SJSA1 (cell line): ENCODE data around the gene KCNK2. TPM values are rescaled to one million over a fixed set of nuclear protein-coding genes. Genes with fewer than 3 reads are reported as not detected.

Source experiments
- DNase-seq, 2 experiments: peaks; one replicate each; pipeline ENCODE4 v3.0.0-alpha.2; 2015 to 2020; ENCODE audit warnings: low spot score in 2 of 2, low read depth in 1 of 2
- H3K27ac ChIP-seq: fragments of 250-450 bp; sonication (Bioruptor Pico); 2 replicates; pipeline ENCODE4 v1.5.1; 2020; ENCODE audit warnings: mild to moderate bottlenecking, moderate library complexity
- H3K27me3 ChIP-seq: fragments of 250-450 bp; sonication (Bioruptor Pico); replicated peaks from 2 replicates; pipeline ENCODE4 v1.5.1; 2020; ENCODE audit warnings: mild to moderate bottlenecking, moderate library complexity
- H3K36me3 ChIP-seq: fragments of 250-450 bp; sonication (Bioruptor Pico); 2 replicates; pipeline ENCODE4 v1.5.1; 2020; ENCODE audit warnings: mild to moderate bottlenecking
- H3K4me1 ChIP-seq: fragments of 250-450 bp; sonication (Bioruptor Pico); replicated peaks from 2 replicates; pipeline ENCODE4 v1.6.1; 2021; ENCODE audit warnings: mild to moderate bottlenecking
- H3K4me3 ChIP-seq: fragments of 250-450 bp; sonication (Bioruptor Pico); 2 replicates; pipeline ENCODE4 v1.5.1; 2020; ENCODE audit warnings: mild to moderate bottlenecking
- H3K9me3 ChIP-seq: fragments of 250-450 bp; sonication (Bioruptor Pico); replicated peaks from 2 replicates; pipeline ENCODE4 v1.5.1; 2020; ENCODE audit warnings: mild to moderate bottlenecking
- total RNA-seq: library from RNA; depleted of rRNA; stranded (reverse); fragments of >200 nt; shearing (Covaris generic); gene quantifications from 2 replicates; pipeline ENCODE4 v1.2.3, GENCODE V29; 2014; rRNA removed

KCNK2 gene, protein sequence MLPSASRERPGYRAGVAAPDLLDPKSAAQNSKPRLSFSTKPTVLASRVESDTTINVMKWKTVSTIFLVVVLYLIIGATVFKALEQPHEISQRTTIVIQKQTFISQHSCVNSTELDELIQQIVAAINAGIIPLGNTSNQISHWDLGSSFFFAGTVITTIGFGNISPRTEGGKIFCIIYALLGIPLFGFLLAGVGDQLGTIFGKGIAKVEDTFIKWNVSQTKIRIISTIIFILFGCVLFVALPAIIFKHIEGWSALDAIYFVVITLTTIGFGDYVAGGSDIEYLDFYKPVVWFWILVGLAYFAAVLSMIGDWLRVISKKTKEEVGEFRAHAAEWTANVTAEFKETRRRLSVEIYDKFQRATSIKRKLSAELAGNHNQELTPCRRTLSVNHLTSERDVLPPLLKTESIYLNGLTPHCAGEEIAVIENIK
- not detected in 2 replicates for total RNA-seq

- H3K36me3 ChIP-seq: no peaks in the 10 kb centered on the region
- H3K27ac ChIP-seq: no peak within 1 kb of the TSS
- no peaks in the 10 kb centered on the region for H3K9me3 ChIP-seq
- no peaks in the 10 kb centered on the region for H3K4me1 ChIP-seq
- DNase-seq: no peak
- no peak within 1 kb of the TSS for H3K4me3 ChIP-seq
- H3K27me3 ChIP-seq: peaks cover 64% of the 10 kb centered on the region
These were observed at the start of gene KCNK2 for GRCh38 chr1:215082532-215083382. Gene KCNK2, plus strand, starts transcription at chr1:215082737. Its CDS starts 649 bp downstream, at chr1:215083386.

DNA sequence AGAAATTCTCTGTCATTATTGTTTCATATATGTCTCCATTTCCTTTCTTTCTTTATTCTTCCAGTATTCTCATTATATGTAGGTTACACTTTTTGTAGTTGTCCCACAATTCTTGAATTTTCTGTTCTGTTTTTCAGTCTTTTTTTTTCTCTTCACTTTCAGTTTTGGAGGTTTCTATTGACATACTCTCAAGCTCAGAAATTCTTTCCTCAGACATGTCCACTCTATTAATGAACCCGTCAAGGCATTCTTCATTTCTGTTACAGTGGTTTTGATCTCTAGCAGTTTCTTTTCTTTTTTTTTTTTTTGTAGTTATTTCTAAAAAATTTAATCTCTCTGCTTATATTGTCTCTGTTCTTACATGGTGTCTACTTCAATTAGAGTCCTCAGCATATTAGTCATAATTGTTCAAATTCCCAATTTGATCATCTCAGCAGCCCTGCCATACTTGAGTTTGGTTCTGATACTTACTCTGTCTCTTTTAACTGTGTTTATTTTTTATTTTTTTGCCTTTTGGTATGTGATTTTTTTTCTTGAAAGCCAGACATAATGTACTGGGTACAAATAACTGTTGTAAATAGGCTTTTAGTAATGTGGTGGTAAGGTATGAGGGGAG is 49.5 kb upstream of the KCNK2 start:
- no peaks in the 10 kb centered on the region; the same call in none of the 2 replicates for H3K27me3 ChIP-seq
- no peaks in the 10 kb centered on the region for H3K9me3 ChIP-seq
- no peaks in the 10 kb centered on the region for H3K36me3 ChIP-seq
- H3K4me1 ChIP-seq: no peaks in the 10 kb centered on the region
- no peak overlapping the region for H3K4me3 ChIP-seq
- no peak for DNase-seq
- H3K27ac ChIP-seq: no peak overlapping the region

DNA sequence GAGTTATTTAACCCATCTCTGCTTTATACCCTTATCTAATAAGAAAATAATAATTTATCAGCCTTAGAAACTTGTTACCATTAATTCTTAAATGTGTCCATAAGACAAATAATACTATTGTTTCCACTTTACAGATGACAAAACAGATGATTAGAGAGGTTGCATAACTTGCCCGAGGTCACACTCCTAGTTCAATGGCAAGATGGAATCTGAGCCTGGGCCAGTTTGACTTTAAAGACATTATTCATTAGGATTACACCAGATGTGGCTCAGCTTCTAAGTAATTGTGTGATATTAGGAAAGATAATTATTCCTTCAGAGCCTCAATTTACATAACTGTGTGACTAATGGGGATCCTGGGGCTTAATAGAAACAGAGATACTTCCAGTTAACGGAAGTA is 42.3 kb upstream of the KCNK2 start:
- no peaks in the 10 kb centered on the region for H3K4me1 ChIP-seq
- no peaks in the 10 kb centered on the region for H3K36me3 ChIP-seq
- H3K9me3 ChIP-seq: no peaks in the 10 kb centered on the region
- H3K4me3 ChIP-seq: no peak overlapping the region
- no peak overlapping the region for H3K27ac ChIP-seq
- no peak for DNase-seq
- no peaks in the 10 kb centered on the region; the same call in 1 of the 2 replicates for H3K27me3 ChIP-seq

GRCh38 chr1:215043401-215043800 is 39.1 kb upstream of the KCNK2 start:
- Histone ChIP-seq H3K27me3 (no peaks in the 10 kb centered on the region), H3K4me3 (no peak overlapping the region), H3K36me3 (no peaks in the 10 kb centered on the region), H3K4me1 (no peaks in the 10 kb centered on the region), H3K9me3 (no peaks in the 10 kb centered on the region), H3K27ac (no peak overlapping the region)
- DNase-seq: no peak

DNA sequence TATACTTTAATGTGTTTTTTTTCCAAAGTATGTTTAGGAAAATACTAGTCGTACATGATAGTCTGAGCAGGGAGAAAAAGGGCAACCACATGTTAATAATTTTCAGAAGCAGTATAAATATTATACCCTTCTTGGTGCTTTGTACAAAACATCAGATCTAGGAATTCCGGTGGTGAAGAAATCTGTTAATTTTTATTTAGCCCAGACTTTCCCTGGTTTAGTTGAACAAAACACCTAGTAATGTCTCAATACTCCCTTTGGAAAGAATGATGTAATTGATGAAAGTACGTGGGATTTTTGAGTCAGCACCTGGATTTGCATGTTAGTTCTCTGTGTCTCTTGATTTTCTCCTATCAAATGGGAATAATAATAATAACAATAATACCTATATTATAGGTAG is 38.4 kb upstream of the KCNK2 start:
- no peak overlapping the region for H3K4me3 ChIP-seq
- no peaks in the 10 kb centered on the region for H3K9me3 ChIP-seq
- no peaks in the 10 kb centered on the region for H3K36me3 ChIP-seq
- no peaks in the 10 kb centered on the region for H3K27me3 ChIP-seq
- no peaks in the 10 kb centered on the region for H3K4me1 ChIP-seq
- no peak for DNase-seq
- no peak overlapping the region for H3K27ac ChIP-seq

DNA sequence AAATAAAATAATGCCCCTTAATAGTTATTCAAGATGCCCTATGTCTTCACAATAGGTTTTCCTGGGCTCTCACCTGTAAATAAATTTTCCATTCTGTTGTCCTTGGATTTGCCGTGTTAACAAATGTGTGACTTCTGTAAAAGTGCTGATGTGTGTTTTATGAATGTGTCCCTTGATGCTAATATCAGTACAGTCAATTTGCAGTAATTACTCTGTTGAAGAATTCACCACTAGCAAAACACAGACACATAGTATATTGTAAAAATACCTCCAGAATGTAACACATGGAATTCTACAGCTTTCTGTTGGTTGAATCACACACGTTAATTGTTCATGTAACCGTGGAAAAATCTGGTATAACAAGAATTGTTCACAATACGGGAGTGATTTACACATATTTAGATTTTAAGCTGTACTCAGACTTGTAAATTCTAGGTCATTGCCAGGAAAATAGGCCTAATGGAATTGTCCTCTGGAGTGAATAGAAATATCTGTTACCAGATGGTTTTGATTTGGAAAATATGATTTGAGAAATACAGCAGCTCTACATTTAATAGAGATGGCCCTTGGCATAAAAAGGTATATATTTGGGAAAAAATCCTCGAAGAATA is 36.7 kb upstream of the KCNK2 start:
- H3K27me3 ChIP-seq: no peaks in the 10 kb centered on the region
- no peaks in the 10 kb centered on the region for H3K9me3 ChIP-seq
- no peaks in the 10 kb centered on the region for H3K36me3 ChIP-seq
- DNase-seq: no peak
- no peak overlapping the region for H3K4me3 ChIP-seq
- no peak overlapping the region for H3K27ac ChIP-seq
- no peaks in the 10 kb centered on the region for H3K4me1 ChIP-seq

- H3K4me3 ChIP-seq: no peak overlapping the region
- DNase-seq: no peak
- no peaks in the 10 kb centered on the region for H3K36me3 ChIP-seq
- no peak overlapping the region for H3K27ac ChIP-seq
- H3K9me3 ChIP-seq: no peaks in the 10 kb centered on the region
- no peaks in the 10 kb centered on the region for H3K27me3 ChIP-seq
- no peaks in the 10 kb centered on the region for H3K4me1 ChIP-seq
These were observed 30.1 kb upstream of the KCNK2 start for GRCh38 chr1:215052256-215053015.

DNA sequence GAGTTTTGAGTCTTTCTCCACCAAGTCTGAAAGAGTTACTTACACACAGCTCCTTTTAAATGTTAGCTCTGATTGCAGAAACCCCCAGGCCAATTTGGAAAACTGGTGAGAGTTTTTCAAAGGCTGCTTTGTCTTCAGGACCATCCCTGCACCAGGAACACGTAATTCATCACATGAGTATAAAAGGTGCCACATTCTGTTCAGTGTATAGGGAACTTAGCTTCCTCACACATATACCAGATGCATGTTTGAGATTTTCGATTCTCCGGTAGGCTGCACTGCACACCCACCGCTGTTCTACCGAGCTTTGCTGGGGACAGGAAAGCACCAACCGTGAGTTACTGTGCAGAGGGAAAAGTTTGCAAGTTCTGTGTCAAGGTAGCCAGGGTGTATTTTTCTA is 28.3 kb upstream of the KCNK2 start:
- Histone ChIP-seq H3K9me3 (no peaks in the 10 kb centered on the region), H3K27ac (no peak overlapping the region), H3K27me3 (no peaks in the 10 kb centered on the region), H3K36me3 (no peaks in the 10 kb centered on the region), H3K4me1 (no peaks in the 10 kb centered on the region), H3K4me3 (no peak overlapping the region)
- no peak for DNase-seq

DNA sequence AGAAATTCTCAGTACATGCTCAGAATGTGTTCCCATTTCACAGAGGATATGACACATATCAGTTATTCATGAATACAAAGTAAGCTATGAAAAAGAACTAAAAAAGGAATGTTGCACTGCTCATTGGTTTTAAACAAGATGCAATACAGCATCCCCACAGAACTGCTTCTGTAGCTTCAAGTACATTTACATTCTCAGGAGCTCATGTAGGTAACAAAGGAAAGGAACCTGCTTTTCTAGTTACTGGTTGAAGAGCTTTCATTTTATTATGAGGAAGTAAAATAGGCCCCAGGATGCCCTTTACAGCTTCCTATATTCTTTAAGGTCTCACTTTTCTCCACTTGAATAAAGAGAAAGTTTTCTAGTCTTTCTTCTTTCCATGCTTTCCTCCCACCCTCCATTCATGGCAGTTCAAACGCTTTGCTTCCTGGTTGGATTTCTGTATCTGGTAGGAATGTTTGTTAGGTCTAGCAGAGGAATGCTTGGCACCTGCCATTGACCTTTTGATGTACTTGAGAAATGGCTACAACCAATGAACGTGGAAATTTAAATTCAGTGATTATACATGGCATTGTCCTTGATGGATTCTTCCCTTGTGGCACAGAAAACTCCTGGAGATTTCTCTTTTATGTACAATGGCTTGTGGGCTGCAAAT is 27.1 kb upstream of the KCNK2 start:
- no peak overlapping the region for H3K27ac ChIP-seq
- H3K4me1 ChIP-seq: no peaks in the 10 kb centered on the region
- no peaks in the 10 kb centered on the region for H3K9me3 ChIP-seq
- no peak for DNase-seq
- H3K36me3 ChIP-seq: no peaks in the 10 kb centered on the region
- no peaks in the 10 kb centered on the region for H3K27me3 ChIP-seq
- no peak overlapping the region for H3K4me3 ChIP-seq

DNA sequence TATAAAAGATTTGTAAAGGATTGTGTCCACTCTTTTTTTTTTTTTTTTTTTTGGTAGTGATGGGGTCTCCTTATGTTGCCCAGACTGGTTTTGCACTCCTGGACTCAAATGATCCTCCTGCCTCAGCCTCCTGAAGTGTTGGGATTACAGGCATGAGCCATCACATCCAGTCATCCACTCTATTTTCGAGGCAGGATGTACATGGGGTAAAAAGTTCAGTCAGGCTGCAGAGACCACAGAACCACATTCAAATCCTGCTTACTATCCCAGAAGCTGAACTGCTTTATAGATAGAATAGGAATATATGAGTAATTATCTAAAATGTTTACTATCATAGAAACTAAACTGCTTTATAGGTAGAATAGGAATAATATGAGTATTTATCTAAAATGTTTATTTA is 26.0 kb upstream of the KCNK2 start:
- H3K27ac ChIP-seq: no peak overlapping the region
- 0 out of 2 replicates have a peak, but pooled peaks cover under 1% of the 10 kb centered on the region for H3K27me3 ChIP-seq
- no peak for DNase-seq
- no peaks in the 10 kb centered on the region for H3K36me3 ChIP-seq
- no peaks in the 10 kb centered on the region for H3K9me3 ChIP-seq
- H3K4me1 ChIP-seq: no peaks in the 10 kb centered on the region
- no peak overlapping the region for H3K4me3 ChIP-seq

GRCh38 chr1:215059947-215060346 is 22.6 kb upstream of the KCNK2 start:
- DNase-seq: no peak
- no peak overlapping the region for H3K27ac ChIP-seq
- no peak overlapping the region for H3K4me3 ChIP-seq
- H3K27me3 ChIP-seq: peaks cover 8% of the 10 kb centered on the region
- no peaks in the 10 kb centered on the region for H3K9me3 ChIP-seq
- no peaks in the 10 kb centered on the region for H3K4me1 ChIP-seq
- H3K36me3 ChIP-seq: no peaks in the 10 kb centered on the region

DNA sequence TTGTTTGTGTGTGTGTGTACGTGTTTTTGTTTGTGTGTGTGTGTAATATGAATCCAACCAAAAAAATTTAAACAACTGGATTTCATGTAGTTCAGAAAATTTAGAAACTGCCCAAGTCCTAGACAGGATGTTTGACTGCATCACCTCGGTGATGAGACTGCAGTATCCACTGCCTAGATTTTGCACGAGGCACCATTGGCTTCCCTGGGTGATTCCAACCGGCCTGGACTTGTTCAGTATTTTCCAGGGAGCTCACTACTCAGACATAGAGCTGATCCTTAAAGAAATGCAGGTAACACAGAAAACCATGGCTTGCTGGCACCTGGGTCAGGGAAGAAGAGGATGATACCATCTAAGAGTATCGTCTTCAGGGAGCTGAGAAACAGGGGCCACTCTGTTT is 18.2 kb upstream of the KCNK2 start:
- H3K9me3 ChIP-seq: no peaks in the 10 kb centered on the region
- no peaks in the 10 kb centered on the region for H3K4me1 ChIP-seq
- H3K36me3 ChIP-seq: no peaks in the 10 kb centered on the region
- H3K27ac ChIP-seq: no peak overlapping the region
- no peak overlapping the region for H3K4me3 ChIP-seq
- H3K27me3 ChIP-seq: peaks cover 8% of the 10 kb centered on the region
- DNase-seq: no peak
